IPS DF 6.9 (cell line): Measurements from ENCODE around the gene CRAT.
"Not testable (repeated sequence)": the region's sequence is repeated elsewhere in the genome, so short reads cannot be mapped to it uniquely, and the experiment has no call there.

Source experiments
- DNase-seq: peaks from one replicate; pipeline ENCODE4 v3.0.0-alpha.2; 2013; ENCODE audit warnings: low read depth, low spot score
- H3K27ac ChIP-seq: one replicate; pipeline ENCODE4 v1.5.1; 2013; ENCODE audit warnings: low read length, control low read depth
- H3K27me3 ChIP-seq: 2 replicates; pipeline ENCODE4 v1.6.1; 2013; ENCODE audit warnings: mild to moderate bottlenecking, low read length; ENCODE audit not compliant: control insufficient read depth, insufficient read depth
- H3K36me3 ChIP-seq: 2 replicates; pipeline ENCODE4 v1.6.1; 2013; ENCODE audit warnings: low read length; ENCODE audit not compliant: control insufficient read depth, insufficient read depth
- H3K4me1 ChIP-seq: 2 replicates; pipeline ENCODE4 v1.6.1; 2013; ENCODE audit warnings: low read length; ENCODE audit not compliant: control insufficient read depth, insufficient read depth
- H3K4me3 ChIP-seq: 2 replicates; pipeline ENCODE4 v1.5.1; 2013; ENCODE audit warnings: mild to moderate bottlenecking, low read length
- H3K9me3 ChIP-seq: 2 replicates; pipeline ENCODE4 v1.6.1; 2013; ENCODE audit warnings: low read length, inconsistent platforms; ENCODE audit not compliant: control insufficient read depth, insufficient read depth
- WGBS: extraction: QIAGEN DNeasy Blood & Tissue Kit; methylation state at CpG from one replicate; pipeline ENCODE4 v1.1.7; 2013; ENCODE audit warnings: mixed read lengths, missing lambda C conversion rate; ENCODE audit not compliant: insufficient read length, insufficient coverage; 5-methylcytosine and 5-hydroxymethylcytosine counted together

CRAT gene

GRCh38 chr9:129138476-129139232 is 28.1 kb upstream of the CRAT start:
- H3K27me3 ChIP-seq: no peaks in the 10 kb centered on the region
- peaks cover 22% of the 10 kb centered on the region for H3K36me3 ChIP-seq
- DNase-seq: no peak
- no peak overlapping the region for H3K4me3 ChIP-seq
- H3K27ac ChIP-seq: no peak overlapping the region
- H3K4me1 ChIP-seq: peaks cover 16% of the 10 kb centered on the region
- H3K9me3 ChIP-seq: no peaks in the 10 kb centered on the region
- no CpG with 5 or more reads among the region's 21 CpGs for WGBS

- DNase-seq: no peak
- Histone ChIP-seq H3K27ac (no peak overlapping the region), H3K4me1 (peaks cover 15% of the 10 kb centered on the region), H3K4me3 (no peak overlapping the region), H3K27me3 (no peaks in the 10 kb centered on the region), H3K9me3 (no peaks in the 10 kb centered on the region), H3K36me3 (peaks cover 22% of the 10 kb centered on the region)
- no CpG with 5 or more reads among the region's 9 CpGs for WGBS
These were observed 27.5 kb upstream of the CRAT start for GRCh38 chr9:129138144-129138462.

GRCh38 chr9:129137292-129138143 is 26.9 kb upstream of the CRAT start:
- no peak for DNase-seq
- H3K36me3 ChIP-seq: peaks cover 22% of the 10 kb centered on the region
- no peak overlapping the region for H3K4me3 ChIP-seq
- H3K9me3 ChIP-seq: no peaks in the 10 kb centered on the region
- no peak overlapping the region for H3K27ac ChIP-seq
- peaks cover 14% of the 10 kb centered on the region for H3K4me1 ChIP-seq
- WGBS: no CpG with 5 or more reads among the region's 19 CpGs
- H3K27me3 ChIP-seq: no peaks in the 10 kb centered on the region

GRCh38 chr9:129136446-129137035 is 25.9 kb upstream of the CRAT start:
- no peak overlapping the region for H3K27ac ChIP-seq
- WGBS: no CpG with 5 or more reads among the region's 16 CpGs
- no peak for DNase-seq
- H3K4me3 ChIP-seq: no peak overlapping the region
- peaks cover 9% of the 10 kb centered on the region for H3K4me1 ChIP-seq
- no peaks in the 10 kb centered on the region for H3K9me3 ChIP-seq
- no peaks in the 10 kb centered on the region for H3K27me3 ChIP-seq
- H3K36me3 ChIP-seq: peaks cover 21% of the 10 kb centered on the region

GRCh38 chr9:129135476-129135875 is 24.9 kb upstream of the CRAT start:
- Histone ChIP-seq H3K36me3 (peaks cover 19% of the 10 kb centered on the region), H3K9me3 (no peaks in the 10 kb centered on the region), H3K27me3 (no peaks in the 10 kb centered on the region), H3K27ac (no peak overlapping the region), H3K4me1 (peaks cover 2% of the 10 kb centered on the region), H3K4me3 (no peak overlapping the region)
- no CpG with 5 or more reads among the region's 6 CpGs for WGBS
- no peak for DNase-seq

- Histone ChIP-seq H3K4me1 (no peaks in the 10 kb centered on the region), H3K27ac (no peak overlapping the region), H3K27me3 (no peaks in the 10 kb centered on the region), H3K4me3 (no peak overlapping the region), H3K36me3 (peaks cover 18% of the 10 kb centered on the region), H3K9me3 (no peaks in the 10 kb centered on the region)
- DNase-seq: no peak
- no CpG with 5 or more reads among the region's 4 CpGs for WGBS
These were observed 22.5 kb upstream of the CRAT start for GRCh38 chr9:129133082-129133481.

- H3K36me3 ChIP-seq: peaks cover 5% of the 10 kb centered on the region
- no peak for DNase-seq
- no CpG with 5 or more reads among the region's 13 CpGs for WGBS
These were observed 20.9 kb upstream of the CRAT start for GRCh38 chr9:129131300-129132145.

GRCh38 chr9:129130791-129131190 is 20.2 kb upstream of the CRAT start:
- Histone ChIP-seq H3K4me1 (peaks cover 3% of the 10 kb centered on the region; the same call in 1 of the 2 replicates), H3K36me3 (peaks cover 2% of the 10 kb centered on the region; the same call in 1 of the 2 replicates), H3K27ac (no peak overlapping the region), H3K27me3 (no peaks in the 10 kb centered on the region), H3K9me3 (no peaks in the 10 kb centered on the region), H3K4me3 (no peak overlapping the region)
- no CpG with 5 or more reads among the region's 3 CpGs for WGBS
- DNase-seq: no peak

More at GRCh38 chr9:129131300-129132145, 20.9 kb upstream of the CRAT start:
- no peaks in the 10 kb centered on the region for H3K9me3 ChIP-seq
- H3K27ac ChIP-seq: no peak overlapping the region
- H3K27me3 ChIP-seq: no peaks in the 10 kb centered on the region
- H3K4me3 ChIP-seq: no peak overlapping the region
- peaks cover 3% of the 10 kb centered on the region; the same call in 1 of the 2 replicates for H3K4me1 ChIP-seq

GRCh38 chr9:129130271-129130670 is 19.7 kb upstream of the CRAT start:
- not testable (repeated sequence) for H3K4me1 ChIP-seq, H3K27ac ChIP-seq, H3K9me3 ChIP-seq, H3K4me3 ChIP-seq, H3K27me3 ChIP-seq, DNase-seq, H3K36me3 ChIP-seq
- no CpG with 5 or more reads among the region's 7 CpGs for WGBS

- Histone ChIP-seq H3K36me3 (no peaks in the 10 kb centered on the region; the same call in 1 of the 2 replicates), H3K4me1 (peaks cover 3% of the 10 kb centered on the region), H3K9me3 (no peaks in the 10 kb centered on the region), H3K4me3 (no peak overlapping the region), H3K27ac (no peak overlapping the region), H3K27me3 (no peaks in the 10 kb centered on the region)
- no peak for DNase-seq
- no CpG with 5 or more reads among the region's 5 CpGs for WGBS
These were observed 18.1 kb upstream of the CRAT start for GRCh38 chr9:129128689-129129088.
